ENCODE results near the gene FIZ1. TPM values are rescaled to one million over a fixed set of nuclear protein-coding genes. Genes with fewer than 3 reads are reported as not detected.

Gene FIZ1
- total RNA-seq, 2 donors from 2014 or later, result 14.8 to 16.4 TPM

DNA sequence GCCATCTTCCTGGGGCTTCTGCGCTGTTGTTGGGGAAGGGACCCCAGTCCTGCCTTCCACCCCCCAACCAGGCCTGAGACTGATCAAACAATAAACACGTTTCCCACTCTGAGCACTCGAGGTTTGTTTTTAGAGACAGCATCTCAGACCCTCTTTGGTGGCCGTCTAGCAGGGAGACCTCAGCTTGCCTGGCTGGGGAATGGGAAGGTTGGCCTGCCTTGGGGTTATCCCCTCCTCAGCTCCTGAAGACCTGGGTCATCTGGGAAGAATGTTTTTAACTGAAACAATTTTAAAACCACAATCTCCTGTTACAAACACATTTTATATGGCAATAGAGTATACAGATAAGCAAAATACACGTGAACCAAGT is 46.2 kb upstream of the FIZ1 start:
- DNase-seq (ENCODE audit: low spot score), result no peak
- H3K4me3 ChIP-seq, result no peak overlapping the region
- no peaks in the 10 kb centered on the region for H3K36me3 ChIP-seq
- no peaks in the 10 kb centered on the region for H3K27me3 ChIP-seq (replicated peaks; ENCODE audit: insufficient read depth)
- peaks cover 30% of the 10 kb centered on the region for H3K4me1 ChIP-seq (replicated peaks)
- WGBS, result 49% methylated on average over 5 of the region's 5 CpGs
- no peaks in the 10 kb centered on the region for H3K9me3 ChIP-seq
- intact Hi-C loops (cut with DNase I), result no loop called here
- no peak overlapping the region for H3K27ac ChIP-seq
- no peak for TF ChIP-seq POLR2AphosphoS5 (IDR thresholded peaks at IDR 0.05)
- no peak for TF ChIP-seq POLR2A (IDR thresholded peaks at IDR 0.05)
- TF ChIP-seq, protein P1, sequence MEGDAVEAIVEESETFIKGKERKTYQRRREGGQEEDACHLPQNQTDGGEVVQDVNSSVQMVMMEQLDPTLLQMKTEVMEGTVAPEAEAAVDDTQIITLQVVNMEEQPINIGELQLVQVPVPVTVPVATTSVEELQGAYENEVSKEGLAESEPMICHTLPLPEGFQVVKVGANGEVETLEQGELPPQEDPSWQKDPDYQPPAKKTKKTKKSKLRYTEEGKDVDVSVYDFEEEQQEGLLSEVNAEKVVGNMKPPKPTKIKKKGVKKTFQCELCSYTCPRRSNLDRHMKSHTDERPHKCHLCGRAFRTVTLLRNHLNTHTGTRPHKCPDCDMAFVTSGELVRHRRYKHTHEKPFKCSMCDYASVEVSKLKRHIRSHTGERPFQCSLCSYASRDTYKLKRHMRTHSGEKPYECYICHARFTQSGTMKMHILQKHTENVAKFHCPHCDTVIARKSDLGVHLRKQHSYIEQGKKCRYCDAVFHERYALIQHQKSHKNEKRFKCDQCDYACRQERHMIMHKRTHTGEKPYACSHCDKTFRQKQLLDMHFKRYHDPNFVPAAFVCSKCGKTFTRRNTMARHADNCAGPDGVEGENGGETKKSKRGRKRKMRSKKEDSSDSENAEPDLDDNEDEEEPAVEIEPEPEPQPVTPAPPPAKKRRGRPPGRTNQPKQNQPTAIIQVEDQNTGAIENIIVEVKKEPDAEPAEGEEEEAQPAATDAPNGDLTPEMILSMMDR (IDR thresholded peaks at IDR 0.05), result no peak

DNA sequence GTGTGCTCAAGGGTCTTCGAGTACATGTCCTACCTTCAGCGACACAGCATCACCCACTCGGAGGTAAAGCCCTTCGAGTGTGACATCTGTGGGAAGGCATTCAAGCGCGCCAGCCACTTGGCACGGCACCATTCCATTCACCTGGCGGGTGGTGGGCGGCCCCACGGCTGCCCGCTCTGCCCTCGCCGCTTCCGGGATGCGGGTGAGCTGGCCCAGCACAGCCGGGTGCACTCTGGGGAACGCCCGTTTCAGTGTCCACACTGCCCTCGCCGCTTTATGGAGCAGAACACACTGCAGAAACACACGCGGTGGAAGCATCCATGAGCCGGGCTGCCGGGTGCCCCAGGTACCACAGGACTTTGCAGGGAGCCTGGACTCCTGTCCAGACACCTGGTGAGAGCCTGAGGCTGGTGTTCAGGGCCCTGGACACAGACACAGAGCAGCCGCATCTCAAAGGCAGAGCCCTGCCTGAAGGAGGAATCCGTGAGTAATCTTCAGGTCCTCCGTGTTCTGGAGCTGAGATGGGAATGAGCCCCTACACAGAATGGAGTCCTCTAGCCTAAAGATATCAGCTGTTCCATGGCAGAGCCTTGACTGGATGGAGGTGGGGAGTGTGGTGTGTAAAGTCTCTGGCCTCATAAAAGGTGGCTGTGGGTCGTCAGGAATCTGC is 45.7 kb upstream of the FIZ1 start:
- intact Hi-C loops (cut with DNase I), result no loop called here
- TF ChIP-seq POLR2A (IDR thresholded peaks at IDR 0.05), result no peak
- TF ChIP-seq, protein P1 (IDR thresholded peaks at IDR 0.05), result no peak
- TF ChIP-seq POLR2AphosphoS5 (IDR thresholded peaks at IDR 0.05), result no peak
- H3K9me3 ChIP-seq, result no peaks in the 10 kb centered on the region
- H3K27me3 ChIP-seq (replicated peaks; ENCODE audit: insufficient read depth), result no peaks in the 10 kb centered on the region
- 79% methylated on average over 28 of the region's 28 CpGs for WGBS
- H3K36me3 ChIP-seq, result no peaks in the 10 kb centered on the region
- no peak for DNase-seq (ENCODE audit: low spot score)
- no peak overlapping the region for H3K4me3 ChIP-seq
- peaks cover 35% of the 10 kb centered on the region for H3K4me1 ChIP-seq (replicated peaks)
- no peak overlapping the region for H3K27ac ChIP-seq

DNA sequence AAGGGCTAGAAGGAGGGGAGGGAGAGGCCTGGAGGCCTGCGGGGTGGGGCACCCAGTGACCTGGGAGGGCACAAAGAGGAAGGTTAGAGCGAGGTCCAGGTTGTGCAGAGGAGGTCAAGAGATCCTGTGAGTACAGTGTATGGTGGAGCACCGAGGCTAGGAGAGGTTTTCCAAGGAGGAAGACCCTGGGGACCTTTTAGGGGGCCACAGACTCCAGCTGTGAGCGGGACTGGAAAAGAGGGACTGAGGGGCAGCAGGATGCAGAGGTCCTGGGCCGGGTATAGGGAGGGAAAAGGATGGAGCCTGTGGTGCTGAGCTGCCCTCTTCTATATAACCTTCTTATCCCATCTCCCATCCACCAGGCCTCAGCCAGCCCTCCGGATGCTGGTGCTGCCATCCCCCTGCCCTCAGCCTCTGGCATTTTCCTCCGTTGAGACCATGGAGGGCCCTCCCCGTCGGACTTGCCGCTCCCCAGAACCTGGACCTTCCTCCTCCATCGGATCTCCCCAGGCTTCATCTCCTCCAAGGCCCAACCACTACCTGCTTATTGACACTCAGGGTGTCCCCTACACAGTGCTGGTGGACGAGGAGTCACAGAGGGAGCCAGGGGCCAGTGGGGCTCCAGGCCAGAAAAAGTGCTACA is 45.0 kb upstream of the FIZ1 start:
- TF ChIP-seq, protein P1 (IDR thresholded peaks at IDR 0.05), result no peak
- TF ChIP-seq POLR2A (IDR thresholded peaks at IDR 0.05), result no peak
- TF ChIP-seq POLR2AphosphoS5 (IDR thresholded peaks at IDR 0.05), result no peak
- Histone ChIP-seq H3K36me3 (no peaks in the 10 kb centered on the region), H3K27ac (peak overlapping the region; percentile 93 to 95), H3K4me1 (replicated peaks) (peaks cover 38% of the 10 kb centered on the region), H3K4me3 (peak overlapping the region; percentile 85 to 91), H3K27me3 (replicated peaks; ENCODE audit: insufficient read depth) (no peaks in the 10 kb centered on the region), H3K9me3 (no peaks in the 10 kb centered on the region)
- intact Hi-C loops (cut with DNase I), result no loop called here
- WGBS, result 39% methylated on average over 12 of the region's 12 CpGs
- DNase-seq (ENCODE audit: low spot score), result no peak

DNA sequence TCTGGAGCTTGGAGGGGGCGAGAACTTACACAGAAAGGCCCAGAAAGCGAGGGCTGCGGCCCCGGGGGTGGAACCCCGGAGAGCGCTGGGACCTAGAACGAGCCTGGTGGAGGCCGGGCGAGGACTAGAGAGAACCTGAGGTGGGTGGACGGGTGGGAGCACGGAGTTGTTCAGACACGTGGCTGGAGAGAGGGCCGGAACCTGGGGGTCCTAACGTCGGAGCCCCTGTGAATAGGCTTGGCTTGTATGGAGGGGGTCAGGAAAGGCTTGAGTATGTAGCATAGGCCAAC is 44.5 kb upstream of the FIZ1 start:
- 2% methylated on average over 15 of the region's 15 CpGs for WGBS
- H3K27me3 ChIP-seq (replicated peaks; ENCODE audit: insufficient read depth), result no peaks in the 10 kb centered on the region
- intact Hi-C loops (cut with DNase I), result no loop called here
- peak overlapping the region; percentile 93 to 95 for H3K27ac ChIP-seq
- DNase-seq (ENCODE audit: low spot score), result no peak
- H3K4me1 ChIP-seq (replicated peaks), result peaks cover 37% of the 10 kb centered on the region
- peak overlapping the region; percentile 85 to 91 for H3K4me3 ChIP-seq
- TF ChIP-seq POLR2A (IDR thresholded peaks at IDR 0.05) (no peak), POLR2AphosphoS5 (IDR thresholded peaks at IDR 0.05) (no peak)
- TF ChIP-seq, protein P1 (IDR thresholded peaks at IDR 0.05), result no peak
- H3K9me3 ChIP-seq, result no peaks in the 10 kb centered on the region
- H3K36me3 ChIP-seq, result no peaks in the 10 kb centered on the region
